22Rv1 (cell line): ENCODE data around the gene BLID.

Experiments
- H3K27ac ChIP-seq: fragments of 450-650 bp; 2 replicates; pipeline ENCODE4 v1.5.1; 2017
- ZFX ChIP-seq: fragments of 450-650 bp; IDR thresholded peaks from 2 replicates; pipeline ENCODE4 v1.6.1; 2017; ENCODE audit warnings: antibody characterized with exemption, borderline replicate concordance
- TF ChIP-seq, protein P1 (sequence below): fragments of 450-650 bp; IDR thresholded peaks from 2 replicates; pipeline ENCODE4 v1.5.1; 2017; ENCODE audit warnings: mild to moderate bottlenecking

Gene BLID

DNA sequence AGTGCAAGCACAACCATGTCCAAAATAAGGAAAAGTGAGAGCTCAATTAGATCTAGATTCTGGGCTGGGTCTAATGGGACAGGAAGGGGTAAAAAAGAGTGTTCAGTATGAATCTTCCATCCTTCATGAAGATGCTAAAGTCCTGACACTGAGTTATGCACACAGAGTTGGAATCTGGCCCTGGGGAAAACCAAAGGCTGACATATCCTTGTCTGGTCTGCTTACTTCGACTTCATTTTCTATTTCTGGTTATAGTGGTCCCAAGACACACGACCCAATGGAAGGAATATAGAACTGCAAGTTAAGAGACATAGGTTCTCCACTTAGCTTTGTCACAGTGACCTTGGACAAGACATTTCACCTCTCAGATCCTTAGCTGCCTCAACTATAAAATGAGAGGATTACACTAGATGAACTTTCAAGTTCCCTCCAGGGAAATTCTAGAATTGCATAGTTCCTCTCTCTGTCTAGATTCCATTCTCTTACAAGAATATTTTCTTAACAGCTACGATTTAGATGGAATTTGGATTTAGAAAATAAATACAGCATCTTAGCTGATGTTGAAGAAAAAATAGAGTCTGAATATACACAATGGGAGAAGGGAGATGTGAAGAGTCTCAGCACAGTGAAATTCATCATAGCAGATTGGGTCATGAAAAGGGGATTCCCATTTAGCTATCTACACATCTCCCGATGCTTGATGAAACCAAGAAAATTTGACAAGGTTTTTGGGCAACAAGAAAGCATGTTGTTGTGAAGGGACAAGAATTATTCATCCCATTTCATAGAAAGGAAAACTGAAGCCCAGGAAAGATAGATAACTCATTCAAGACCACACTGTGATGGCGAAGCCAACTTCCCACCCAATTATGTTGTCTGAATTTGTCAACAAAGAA is 3.3 kb downstream of the BLID start:
- no peak for TF ChIP-seq ZFX
- TF ChIP-seq, protein P1, sequence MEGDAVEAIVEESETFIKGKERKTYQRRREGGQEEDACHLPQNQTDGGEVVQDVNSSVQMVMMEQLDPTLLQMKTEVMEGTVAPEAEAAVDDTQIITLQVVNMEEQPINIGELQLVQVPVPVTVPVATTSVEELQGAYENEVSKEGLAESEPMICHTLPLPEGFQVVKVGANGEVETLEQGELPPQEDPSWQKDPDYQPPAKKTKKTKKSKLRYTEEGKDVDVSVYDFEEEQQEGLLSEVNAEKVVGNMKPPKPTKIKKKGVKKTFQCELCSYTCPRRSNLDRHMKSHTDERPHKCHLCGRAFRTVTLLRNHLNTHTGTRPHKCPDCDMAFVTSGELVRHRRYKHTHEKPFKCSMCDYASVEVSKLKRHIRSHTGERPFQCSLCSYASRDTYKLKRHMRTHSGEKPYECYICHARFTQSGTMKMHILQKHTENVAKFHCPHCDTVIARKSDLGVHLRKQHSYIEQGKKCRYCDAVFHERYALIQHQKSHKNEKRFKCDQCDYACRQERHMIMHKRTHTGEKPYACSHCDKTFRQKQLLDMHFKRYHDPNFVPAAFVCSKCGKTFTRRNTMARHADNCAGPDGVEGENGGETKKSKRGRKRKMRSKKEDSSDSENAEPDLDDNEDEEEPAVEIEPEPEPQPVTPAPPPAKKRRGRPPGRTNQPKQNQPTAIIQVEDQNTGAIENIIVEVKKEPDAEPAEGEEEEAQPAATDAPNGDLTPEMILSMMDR, result no peak
- H3K27ac ChIP-seq, result no peak overlapping the region

GRCh38 chr11:122109932-122110331 is 6.1 kb downstream of the BLID start:
- TF ChIP-seq, protein P1, result no peak
- TF ChIP-seq ZFX, result no peak
- H3K27ac ChIP-seq, result no peak overlapping the region

- TF ChIP-seq ZFX, result no peak
- TF ChIP-seq, protein P1, result no peak
- H3K27ac ChIP-seq, result no peak overlapping the region
These were observed 7.2 kb downstream of the BLID start for GRCh38 chr11:122108828-122109227.

DNA sequence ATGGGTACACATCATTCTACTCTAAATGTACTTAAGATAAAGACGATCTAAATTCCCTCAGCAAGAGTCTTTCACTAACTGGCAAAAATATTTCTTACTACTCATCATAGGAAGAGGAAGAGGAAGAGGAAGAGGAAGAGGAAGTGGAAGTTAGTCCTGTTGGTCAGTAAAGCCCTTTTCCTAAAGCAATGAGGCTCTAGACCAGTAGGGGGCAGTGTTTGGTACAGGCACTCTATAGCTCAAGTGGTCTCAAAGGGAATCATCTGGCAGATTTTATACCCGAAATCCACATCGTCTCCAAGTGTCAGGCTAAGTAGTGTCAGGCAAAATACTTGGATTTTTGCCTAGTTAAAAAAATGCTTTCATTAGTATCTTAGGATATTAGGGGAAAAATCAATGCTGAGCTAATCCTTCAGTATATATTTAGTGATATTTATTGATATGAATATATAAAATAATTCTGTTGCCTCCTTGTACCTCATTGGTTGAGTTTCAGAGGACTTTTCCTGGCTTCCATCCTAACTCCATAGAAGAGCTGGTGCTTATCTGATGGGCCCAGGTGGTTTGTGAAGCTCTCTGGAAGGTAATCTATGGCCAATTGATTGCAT is 7.7 kb downstream of the BLID start:
- H3K27ac ChIP-seq, result no peak overlapping the region

GRCh38 chr11:122107566-122107965 is 8.4 kb downstream of the BLID start:
- no peak overlapping the region for H3K27ac ChIP-seq
- TF ChIP-seq, protein P1, result no peak
- TF ChIP-seq ZFX, result no peak

More for the DNA sequence above, 7.7 kb downstream of the BLID start:
- TF ChIP-seq, protein P1, result peak; percentile 70
- TF ChIP-seq ZFX, result no peak

DNA sequence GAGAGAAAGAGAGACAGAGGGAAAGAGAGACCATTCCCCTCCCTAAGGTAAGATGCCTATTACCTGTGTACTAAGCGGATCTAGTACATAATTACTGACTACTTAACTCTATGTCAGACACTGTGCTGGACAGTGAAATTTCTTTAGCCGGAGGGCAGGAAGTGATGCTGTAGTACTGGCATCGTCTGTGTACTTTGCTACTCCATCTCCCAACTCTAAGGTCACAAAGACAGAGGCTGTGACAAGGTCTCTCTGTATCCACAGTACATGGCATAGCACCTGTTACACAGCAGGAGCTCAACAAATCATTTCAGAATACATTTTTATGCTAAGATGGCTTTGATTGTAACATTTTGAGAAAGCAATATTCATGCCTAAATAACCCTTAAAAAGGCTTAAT is 9.0 kb downstream of the BLID start:
- H3K27ac ChIP-seq, result no peak overlapping the region
- TF ChIP-seq ZFX, result no peak
- TF ChIP-seq, protein P1, result no peak

- no peak overlapping the region for H3K27ac ChIP-seq
- no peak for TF ChIP-seq ZFX
- TF ChIP-seq, protein P1, result no peak
These were observed 10.8 kb downstream of the BLID start for GRCh38 chr11:122105044-122105758.
